Measurements from ENCODE around the gene COL6A1.

The COL6A1 gene

GRCh38 chr21:45944601-45945000, 37.0 kb upstream of the COL6A1 start:
- Histone ChIP-seq H3K27ac (ENCODE audit: low read depth, low read length) (no peak overlapping the region), H3K79me2 (ENCODE audit: control insufficient read depth, low read length) (no peaks in the 10 kb centered on the region), H3K36me3 (ENCODE audit: control insufficient read depth, low read length) (no peaks in the 10 kb centered on the region), H3K4me1 (ENCODE audit: control insufficient read depth, low read length) (no peaks in the 10 kb centered on the region), H3K27me3 (ENCODE audit: control insufficient read depth, low read length) (no peaks in the 10 kb centered on the region), H3K4me3 (ENCODE audit: low read length) (no peak overlapping the region), H3K4me2 (ENCODE audit: low read length) (no peak overlapping the region), H3K9me3 (ENCODE audit: control insufficient read depth, insufficient read depth, low read length) (no peaks in the 10 kb centered on the region), H3F3A (ENCODE audit: control insufficient read depth, insufficient read depth) (no peaks in the 10 kb centered on the region), H3K9me2 (replicated peaks; ENCODE audit: control insufficient read depth, low read length) (no peaks in the 10 kb centered on the region), H4K20me1 (ENCODE audit: control insufficient read depth, insufficient read depth, low read depth, low read length) (no peaks in the 10 kb centered on the region)
- TF ChIP-seq CTCF (IDR thresholded peaks at IDR 0.05; ENCODE audit: low read depth, low read length, poor library complexity, severe bottlenecking) (no peak), EZH2phosphoT487 (IDR thresholded peaks at IDR 0.05; ENCODE audit: borderline replicate concordance, low read length) (no peak)

- no peaks in the 10 kb centered on the region for H3K4me1 ChIP-seq (ENCODE audit: control insufficient read depth, low read length)
- no peak overlapping the region for H3K27ac ChIP-seq (ENCODE audit: low read depth, low read length)
- no peak for TF ChIP-seq EZH2phosphoT487 (IDR thresholded peaks at IDR 0.05; ENCODE audit: borderline replicate concordance, low read length)
- no peaks in the 10 kb centered on the region for H3K9me2 ChIP-seq (replicated peaks; ENCODE audit: control insufficient read depth, low read length)
- H3K4me3 ChIP-seq (ENCODE audit: low read length) = no peak overlapping the region
- no peaks in the 10 kb centered on the region for H3K79me2 ChIP-seq (ENCODE audit: control insufficient read depth, low read length)
- no peaks in the 10 kb centered on the region for H3F3A ChIP-seq (ENCODE audit: control insufficient read depth, insufficient read depth)
- H3K9me3 ChIP-seq (ENCODE audit: control insufficient read depth, insufficient read depth, low read length) = no peaks in the 10 kb centered on the region
- no peaks in the 10 kb centered on the region for H4K20me1 ChIP-seq (ENCODE audit: control insufficient read depth, insufficient read depth, low read depth, low read length)
- H3K27me3 ChIP-seq (ENCODE audit: control insufficient read depth, low read length) = no peaks in the 10 kb centered on the region
- H3K4me2 ChIP-seq (ENCODE audit: low read length) = no peak overlapping the region
- H3K36me3 ChIP-seq (ENCODE audit: control insufficient read depth, low read length) = no peaks in the 10 kb centered on the region
These were observed 36.3 kb upstream of the COL6A1 start for GRCh38 chr21:45945066-45945867.

GRCh38 chr21:45945868-45946210, 35.7 kb upstream of the COL6A1 start:
- Histone ChIP-seq H3K36me3 (ENCODE audit: control insufficient read depth, low read length) (no peaks in the 10 kb centered on the region), H3K27me3 (ENCODE audit: control insufficient read depth, low read length) (no peaks in the 10 kb centered on the region), H3K4me1 (ENCODE audit: control insufficient read depth, low read length) (no peaks in the 10 kb centered on the region), H3K9me3 (ENCODE audit: control insufficient read depth, insufficient read depth, low read length) (no peaks in the 10 kb centered on the region), H4K20me1 (ENCODE audit: control insufficient read depth, insufficient read depth, low read depth, low read length) (no peaks in the 10 kb centered on the region), H3K79me2 (ENCODE audit: control insufficient read depth, low read length) (no peaks in the 10 kb centered on the region), H3K4me3 (ENCODE audit: low read length) (no peak overlapping the region), H3K27ac (ENCODE audit: low read depth, low read length) (no peak overlapping the region), H3K4me2 (ENCODE audit: low read length) (no peak overlapping the region), H3F3A (ENCODE audit: control insufficient read depth, insufficient read depth) (no peaks in the 10 kb centered on the region), H3K9me2 (replicated peaks; ENCODE audit: control insufficient read depth, low read length) (no peaks in the 10 kb centered on the region)
- TF ChIP-seq CTCF (IDR thresholded peaks at IDR 0.05; ENCODE audit: low read depth, low read length, poor library complexity, severe bottlenecking) (no peak), EZH2phosphoT487 (IDR thresholded peaks at IDR 0.05; ENCODE audit: borderline replicate concordance, low read length) (no peak)

GRCh38 chr21:45947296-45947695, 34.3 kb upstream of the COL6A1 start:
- H3F3A ChIP-seq (ENCODE audit: control insufficient read depth, insufficient read depth) = no peaks in the 10 kb centered on the region
- H3K27ac ChIP-seq (ENCODE audit: low read depth, low read length) = no peak overlapping the region
- no peak overlapping the region for H3K4me2 ChIP-seq (ENCODE audit: low read length)
- no peaks in the 10 kb centered on the region for H3K4me1 ChIP-seq (ENCODE audit: control insufficient read depth, low read length)
- H4K20me1 ChIP-seq (ENCODE audit: control insufficient read depth, insufficient read depth, low read depth, low read length) = no peaks in the 10 kb centered on the region
- no peaks in the 10 kb centered on the region for H3K36me3 ChIP-seq (ENCODE audit: control insufficient read depth, low read length)
- H3K9me3 ChIP-seq (ENCODE audit: control insufficient read depth, insufficient read depth, low read length) = no peaks in the 10 kb centered on the region
- H3K9me2 ChIP-seq (replicated peaks; ENCODE audit: control insufficient read depth, low read length) = no peaks in the 10 kb centered on the region
- no peaks in the 10 kb centered on the region for H3K79me2 ChIP-seq (ENCODE audit: control insufficient read depth, low read length)
- no peak for TF ChIP-seq EZH2phosphoT487 (IDR thresholded peaks at IDR 0.05; ENCODE audit: borderline replicate concordance, low read length)
- no peak for TF ChIP-seq CTCF (IDR thresholded peaks at IDR 0.05; ENCODE audit: low read depth, low read length, poor library complexity, severe bottlenecking)
- no peak overlapping the region for H3K4me3 ChIP-seq (ENCODE audit: low read length)
- no peaks in the 10 kb centered on the region for H3K27me3 ChIP-seq (ENCODE audit: control insufficient read depth, low read length)

Data from DOHH2 (cell line).